GM21529 (cell line): ENCODE results near the gene DLX2.
A peak's percentile ranks its signal among the peaks of the same experiment; 100 is the strongest.

Experiments used
- ATAC-seq: cut with Tn5 transposase; IDR thresholded peaks from one replicate; pipeline ENCODE4 v1.9.1; 2021; ENCODE audit not compliant: unreplicated experiment

Gene DLX2

GRCh38 chr2:172107690-172108586 is 5.2 kb upstream of the DLX2 start:
- ATAC-seq, result no peak

DNA sequence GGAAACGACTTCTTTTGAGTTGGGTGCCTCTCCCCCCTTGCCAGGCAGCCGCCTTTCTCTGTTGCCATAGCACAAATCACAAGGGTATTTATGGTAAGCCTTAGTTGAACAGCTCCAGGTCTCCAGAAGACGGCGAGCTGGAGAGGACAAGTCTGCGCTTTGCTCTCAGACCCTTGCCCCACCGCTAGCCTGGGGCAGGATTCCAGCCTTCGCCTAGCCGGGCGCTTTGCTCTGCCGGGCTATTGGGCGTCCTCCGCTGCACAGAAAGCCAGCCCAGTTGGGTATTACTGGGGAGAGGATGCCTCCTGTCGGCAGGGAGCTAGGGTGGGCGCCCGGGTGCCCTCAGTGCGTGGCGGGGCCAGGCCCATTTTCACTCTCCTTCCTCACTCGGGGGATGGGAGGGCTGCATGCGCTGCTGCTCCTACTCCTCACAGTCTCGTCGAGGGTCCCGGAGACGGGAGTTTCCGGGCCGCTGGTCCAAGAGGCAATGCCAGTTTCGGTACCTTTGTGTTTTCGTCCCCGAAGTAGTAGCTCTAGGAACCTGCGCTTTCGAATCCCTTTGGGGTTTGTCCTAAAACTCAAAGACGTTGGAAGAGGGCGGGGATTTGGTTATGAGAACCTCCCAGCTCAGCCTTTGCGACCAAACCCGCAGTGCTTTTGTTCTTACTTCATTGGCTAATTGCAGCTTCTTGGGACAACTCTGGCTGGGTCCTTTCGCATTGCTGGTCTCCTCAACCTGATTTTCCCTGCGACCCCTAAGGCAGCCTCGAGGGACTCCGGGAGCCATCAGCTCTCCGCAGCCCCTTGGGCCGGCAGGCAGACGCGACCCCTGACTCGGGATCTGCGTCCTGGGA is 3.6 kb upstream of the DLX2 start:
- ATAC-seq, result no peak

- ATAC-seq, result no peak
Measured at GRCh38 chr2:172105471-172106107, 2.9 kb upstream of the DLX2 start.

- ATAC-seq, result no peak
Measured at GRCh38 chr2:172103471-172104272, 972 bp upstream of the DLX2 start.

DNA sequence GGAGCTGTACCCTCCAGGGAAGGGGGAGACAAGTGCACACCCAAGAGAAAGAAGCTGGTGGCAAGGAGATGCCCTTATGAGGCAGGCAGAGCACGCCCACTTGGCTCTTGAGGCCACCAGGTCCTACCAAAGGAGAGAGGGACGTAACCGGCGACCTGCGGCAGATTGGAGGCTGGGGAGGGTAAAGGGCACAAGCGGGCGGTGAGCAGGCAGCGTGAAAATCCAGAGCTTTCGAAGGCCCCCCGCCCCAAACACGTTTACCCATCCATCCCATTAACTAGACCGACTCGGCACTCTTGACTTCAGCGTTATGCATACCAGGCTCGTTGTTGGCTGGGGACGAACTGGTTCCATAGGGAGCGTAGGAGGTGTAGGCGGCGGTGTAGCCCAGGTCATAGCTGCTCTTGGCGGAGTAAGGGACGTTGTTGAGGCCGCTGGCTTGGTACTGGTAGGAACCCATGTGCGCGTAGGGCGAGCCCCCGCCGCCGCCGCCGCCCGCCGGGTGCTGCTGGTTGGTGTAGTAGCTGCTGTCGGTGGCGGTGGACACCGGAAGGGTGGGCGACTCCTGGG is 794 bp downstream of the DLX2 start:
- ATAC-seq, result peak; percentile 2

- no peak for ATAC-seq
Measured at GRCh38 chr2:172100935-172101820, 1.5 kb downstream of the DLX2 start.

DNA sequence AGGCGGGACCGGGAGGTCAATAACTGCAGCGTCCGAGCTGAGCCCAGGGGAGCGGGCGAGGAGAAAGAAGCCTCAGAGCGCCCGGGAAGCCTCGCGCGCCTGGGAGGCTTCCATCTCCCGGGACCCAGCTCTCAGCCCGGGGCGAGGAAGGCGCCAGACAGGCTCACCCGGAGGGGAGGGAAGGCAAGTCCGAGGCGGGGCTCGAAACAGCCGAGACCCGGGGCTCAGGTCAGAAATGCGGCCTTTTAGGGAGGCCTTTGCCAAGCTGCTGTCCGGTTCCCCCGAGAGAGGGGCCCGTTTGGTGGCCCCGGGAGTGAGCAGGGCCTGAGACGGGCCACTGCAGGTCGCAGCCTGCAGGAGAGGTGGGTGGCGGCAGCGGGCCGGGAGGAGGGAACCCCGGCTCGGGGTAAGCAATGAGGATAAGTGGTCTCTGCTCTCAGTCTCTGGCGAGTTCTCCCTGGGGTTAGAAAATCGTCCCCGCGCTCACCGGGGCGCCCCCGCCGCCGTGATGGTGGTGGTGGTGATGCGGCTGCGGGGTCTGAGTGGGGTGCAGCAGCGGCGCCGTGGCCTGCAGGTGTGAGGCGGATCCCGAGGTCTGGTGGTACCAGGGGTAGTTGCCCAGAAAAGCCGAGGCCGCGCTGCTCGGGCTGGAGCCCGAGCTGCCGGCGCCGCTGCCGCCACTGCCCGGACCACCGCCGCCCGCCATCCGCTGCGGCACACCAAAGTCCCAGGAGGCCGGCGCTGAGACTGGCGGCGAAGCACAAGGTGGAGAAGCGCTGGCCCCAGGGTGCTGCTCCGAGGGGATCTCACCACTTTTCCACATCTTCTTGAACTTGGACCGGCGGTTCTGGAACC is 2.4 kb downstream of the DLX2 start:
- ATAC-seq, result no peak

- no peak for ATAC-seq
Measured at GRCh38 chr2:172099472-172100079, 3.1 kb downstream of the DLX2 start.

GRCh38 chr2:172098650-172099471 is 3.8 kb downstream of the DLX2 start:
- no peak for ATAC-seq

- ATAC-seq, result no peak
Measured at GRCh38 chr2:172098287-172098649, 4.4 kb downstream of the DLX2 start.

- no peak for ATAC-seq
Measured at GRCh38 chr2:172097557-172098131, 5.1 kb downstream of the DLX2 start.

GRCh38 chr2:172096626-172097547 is 5.8 kb downstream of the DLX2 start:
- ATAC-seq, result no peak

DNA sequence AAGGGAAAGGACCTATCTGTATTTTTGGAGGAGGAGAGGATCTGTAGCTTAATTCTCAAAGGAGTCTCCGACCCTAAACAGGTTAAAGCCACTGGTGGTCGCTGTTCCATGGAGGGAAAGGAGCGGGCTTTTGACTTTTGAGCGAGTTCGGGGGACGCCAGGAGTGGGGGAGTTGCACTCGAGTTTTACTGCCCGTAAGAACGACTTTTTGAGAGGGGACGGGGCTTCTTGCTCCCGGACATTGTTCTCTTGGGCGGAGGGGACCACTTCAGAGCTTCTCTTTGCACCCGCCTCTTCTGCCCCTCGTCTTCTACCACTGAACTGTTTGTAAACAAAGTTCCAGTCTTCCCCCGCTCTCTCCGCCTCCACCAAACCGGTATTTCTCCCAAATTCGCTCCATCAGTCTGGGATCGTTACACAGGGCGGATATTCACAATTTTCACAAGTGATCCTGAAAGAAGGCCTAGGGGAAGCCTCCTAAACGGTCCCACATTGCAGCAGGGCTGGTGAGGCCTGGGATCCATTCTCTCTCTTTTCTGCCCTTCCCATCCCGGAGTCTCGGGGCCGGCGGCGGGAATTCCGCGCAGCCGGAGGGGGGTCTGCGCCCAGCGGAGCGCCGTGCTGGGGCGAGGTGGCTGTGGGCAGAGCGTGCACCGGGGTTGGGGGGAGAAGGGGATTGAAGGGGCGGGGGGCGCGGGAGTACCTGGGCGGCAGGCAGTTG is 6.6 kb downstream of the DLX2 start:
- no peak for ATAC-seq

- no peak for ATAC-seq
Measured at GRCh38 chr2:172095146-172095904, 7.4 kb downstream of the DLX2 start.
